ENCODE data around the gene GAB2. TPM values are rescaled to one million over a fixed set of nuclear protein-coding genes. Genes with fewer than 3 reads are reported as not detected.
"Not testable (repeated sequence)": the region's sequence is repeated elsewhere in the genome, so short reads cannot be mapped to it uniquely, and the experiment has no call there.

The GAB2 gene
- total RNA-seq, 3 donors from 2014 or later = 21.5 to 36.1 (median 26.6) TPM

DNA sequence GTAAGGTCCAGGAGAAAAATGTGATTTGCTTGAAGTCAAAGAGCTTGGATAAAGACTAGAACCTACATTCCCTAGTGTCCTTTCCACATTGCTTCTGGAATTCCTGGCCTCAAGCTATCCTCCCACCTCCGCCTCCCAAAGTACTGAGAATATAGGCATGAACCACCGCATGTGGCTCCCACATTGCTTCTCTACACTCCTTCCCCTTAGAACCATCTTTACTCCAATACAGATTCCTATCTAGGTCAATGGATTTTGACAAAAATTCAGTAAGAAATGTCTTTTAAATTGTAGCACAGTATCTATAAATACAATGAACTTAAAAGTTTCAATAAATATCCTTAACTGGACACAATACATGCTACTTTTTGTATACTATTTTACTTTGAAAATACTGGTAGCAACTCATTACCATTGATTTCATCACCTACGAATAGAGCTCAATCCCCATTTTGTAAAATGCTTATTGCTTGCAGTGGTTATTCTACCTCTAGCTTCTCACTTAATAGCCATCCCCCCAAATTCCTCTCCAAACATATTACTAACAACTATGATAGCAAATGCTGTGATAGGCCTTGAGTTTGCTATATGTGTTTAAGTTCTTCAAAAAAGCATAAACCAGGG, 53.4 kb downstream of the GAB2 start:
- no peak overlapping the region for H3K4me3 ChIP-seq
- H3K36me3 ChIP-seq (ENCODE audit: low read depth) = no peaks in the 10 kb centered on the region
- H3K4me1 ChIP-seq (ENCODE audit: low read depth) = no peaks in the 10 kb centered on the region
- DNase-seq = no peak
- TF ChIP-seq, protein P1, sequence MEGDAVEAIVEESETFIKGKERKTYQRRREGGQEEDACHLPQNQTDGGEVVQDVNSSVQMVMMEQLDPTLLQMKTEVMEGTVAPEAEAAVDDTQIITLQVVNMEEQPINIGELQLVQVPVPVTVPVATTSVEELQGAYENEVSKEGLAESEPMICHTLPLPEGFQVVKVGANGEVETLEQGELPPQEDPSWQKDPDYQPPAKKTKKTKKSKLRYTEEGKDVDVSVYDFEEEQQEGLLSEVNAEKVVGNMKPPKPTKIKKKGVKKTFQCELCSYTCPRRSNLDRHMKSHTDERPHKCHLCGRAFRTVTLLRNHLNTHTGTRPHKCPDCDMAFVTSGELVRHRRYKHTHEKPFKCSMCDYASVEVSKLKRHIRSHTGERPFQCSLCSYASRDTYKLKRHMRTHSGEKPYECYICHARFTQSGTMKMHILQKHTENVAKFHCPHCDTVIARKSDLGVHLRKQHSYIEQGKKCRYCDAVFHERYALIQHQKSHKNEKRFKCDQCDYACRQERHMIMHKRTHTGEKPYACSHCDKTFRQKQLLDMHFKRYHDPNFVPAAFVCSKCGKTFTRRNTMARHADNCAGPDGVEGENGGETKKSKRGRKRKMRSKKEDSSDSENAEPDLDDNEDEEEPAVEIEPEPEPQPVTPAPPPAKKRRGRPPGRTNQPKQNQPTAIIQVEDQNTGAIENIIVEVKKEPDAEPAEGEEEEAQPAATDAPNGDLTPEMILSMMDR (IDR thresholded peaks at IDR 0.05) = no peak
- H3K9me3 ChIP-seq = no peaks in the 10 kb centered on the region
- intact Hi-C loops (cut with DNase I, micrococcal nuclease) = no loop called here
- no peak for ATAC-seq

DNA sequence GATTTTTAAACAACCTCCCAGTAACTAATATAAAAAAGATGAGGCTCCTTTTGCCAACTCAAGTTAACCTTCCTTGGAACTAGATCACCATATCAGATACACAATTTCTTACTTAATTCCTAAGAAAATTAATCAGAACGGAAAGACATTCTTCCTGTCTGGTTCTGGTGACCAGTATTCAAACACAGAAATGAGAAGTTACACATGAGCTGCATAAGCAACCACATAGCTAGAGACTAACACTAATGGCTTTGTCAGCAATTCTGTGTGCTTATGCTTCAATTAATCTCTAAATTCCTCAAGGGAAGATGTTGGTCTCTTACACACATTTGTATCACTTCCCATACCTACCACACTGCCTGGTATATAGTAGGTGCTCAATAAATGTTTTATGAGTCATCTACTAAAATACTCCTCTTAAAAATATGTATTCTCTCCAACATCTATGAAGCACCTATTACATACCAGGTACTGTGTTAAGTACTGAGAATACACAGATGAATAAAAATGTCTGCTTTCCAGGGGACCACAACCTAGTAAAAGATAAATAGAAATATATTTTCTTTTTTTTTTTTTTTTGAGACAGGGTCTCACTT, 54.5 kb downstream of the GAB2 start:
- ATAC-seq = no peak
- Histone ChIP-seq H3K4me3 (no peak overlapping the region), H3K9me3 (no peaks in the 10 kb centered on the region), H3K4me1 (ENCODE audit: low read depth) (no peaks in the 10 kb centered on the region), H3K36me3 (ENCODE audit: low read depth) (no peaks in the 10 kb centered on the region)
- intact Hi-C loops (cut with DNase I, micrococcal nuclease) = no loop called here
- TF ChIP-seq, protein P1 (IDR thresholded peaks at IDR 0.05) = no peak
- DNase-seq = no peak

DNA sequence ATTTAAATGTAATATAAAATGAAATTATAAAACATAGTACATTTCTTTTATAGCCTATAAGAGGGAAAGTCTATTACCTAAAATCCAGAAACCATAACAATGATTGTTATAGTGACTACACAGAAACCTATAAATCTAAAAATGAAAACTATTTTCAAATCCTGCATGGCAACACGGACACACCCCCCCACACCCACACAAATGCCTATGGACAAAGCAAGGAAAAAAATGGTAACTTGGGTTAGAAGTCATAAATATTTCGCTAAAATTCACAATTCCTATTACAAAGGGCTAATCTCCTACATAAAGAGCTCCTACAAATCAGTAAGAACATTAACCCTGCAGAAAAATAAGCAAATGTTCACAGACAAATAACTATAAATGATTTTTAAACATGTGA, 56.4 kb downstream of the GAB2 start:
- intact Hi-C loops (cut with DNase I, micrococcal nuclease) = no loop called here
- Histone ChIP-seq H3K9me3 (no peaks in the 10 kb centered on the region), H3K4me3 (no peak overlapping the region), H3K36me3 (ENCODE audit: low read depth) (no peaks in the 10 kb centered on the region), H3K4me1 (ENCODE audit: low read depth) (no peaks in the 10 kb centered on the region)
- no peak for DNase-seq
- ATAC-seq = no peak
- TF ChIP-seq, protein P1 (IDR thresholded peaks at IDR 0.05) = no peak

DNA sequence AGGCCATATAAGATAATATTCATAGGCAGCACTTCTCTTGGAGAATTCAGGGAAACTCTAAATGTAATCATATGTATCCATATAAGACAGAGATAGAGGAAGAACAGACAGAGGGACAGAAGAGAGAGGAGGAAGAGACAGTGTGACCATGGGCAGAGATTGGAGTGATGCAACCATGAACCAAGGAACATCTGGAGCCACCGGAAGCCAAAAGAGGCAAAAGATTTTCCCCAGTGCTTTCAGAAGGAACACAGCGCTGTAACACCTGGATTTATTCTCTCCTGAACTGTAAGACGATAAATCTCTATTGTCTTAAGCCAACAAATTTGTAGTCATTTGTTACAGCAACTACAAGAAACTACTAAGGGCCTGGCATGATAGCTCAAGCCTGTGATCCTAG, 57.7 kb downstream of the GAB2 start:
- intact Hi-C loops (cut with DNase I, micrococcal nuclease) = no loop called here
- no peaks in the 10 kb centered on the region for H3K36me3 ChIP-seq (ENCODE audit: low read depth)

DNA sequence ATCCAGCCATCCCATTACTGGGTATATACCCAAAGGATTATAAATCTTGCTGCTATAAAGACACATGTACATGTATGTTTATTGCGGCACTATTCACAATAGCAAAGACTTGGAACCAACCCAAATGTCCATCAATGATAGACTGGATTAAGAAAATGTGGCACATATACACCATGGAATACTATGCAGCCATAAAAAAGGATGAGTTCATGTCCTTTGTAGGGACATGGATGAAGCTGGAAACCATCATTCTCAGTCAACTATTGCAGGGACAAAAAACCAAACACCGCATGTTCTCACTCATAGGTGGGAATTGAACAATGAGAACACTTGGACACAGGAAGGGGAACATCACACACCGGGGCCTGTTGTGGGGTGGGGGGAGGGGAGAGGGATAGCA, 59.7 kb downstream of the GAB2 start:
- ATAC-seq = not testable (repeated sequence)

More for the DNA sequence above, 57.7 kb downstream of the GAB2 start:
- TF ChIP-seq, protein P1 (IDR thresholded peaks at IDR 0.05) = no peak
- no peak for DNase-seq
- ATAC-seq = no peak
- no peaks in the 10 kb centered on the region for H3K9me3 ChIP-seq
- H3K4me1 ChIP-seq (ENCODE audit: low read depth) = no peaks in the 10 kb centered on the region
- H3K4me3 ChIP-seq = no peak overlapping the region

DNA sequence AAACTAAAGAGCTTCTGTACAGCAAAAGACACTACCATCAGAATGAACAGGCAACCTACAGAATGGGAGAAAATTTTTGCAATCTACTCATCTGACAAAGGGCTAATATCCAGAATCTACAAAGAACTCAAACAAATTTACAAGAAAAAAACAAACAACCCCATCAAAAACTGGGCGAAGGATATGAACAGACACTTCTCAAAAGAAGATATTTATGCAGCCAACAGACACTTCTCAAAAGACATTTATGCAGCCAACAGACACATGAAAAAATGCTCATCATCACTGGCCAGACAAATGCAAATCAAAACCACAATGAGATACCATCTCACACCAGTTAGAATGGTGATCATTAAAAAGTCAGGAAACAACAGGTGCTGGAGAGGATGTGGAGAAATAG, 60.2 kb downstream of the GAB2 start:
- ATAC-seq; intact Hi-C loops (cut with DNase I, micrococcal nuclease); H3K4me3 ChIP-seq; H3K4me1 ChIP-seq (ENCODE audit: low read depth); H3K36me3 ChIP-seq (ENCODE audit: low read depth); H3K9me3 ChIP-seq; DNase-seq: not testable (repeated sequence)

More for the DNA sequence above, 59.7 kb downstream of the GAB2 start:
- DNase-seq; H3K4me1 ChIP-seq (ENCODE audit: low read depth); H3K4me3 ChIP-seq; intact Hi-C loops (cut with DNase I, micrococcal nuclease); H3K36me3 ChIP-seq (ENCODE audit: low read depth); H3K9me3 ChIP-seq: not testable (repeated sequence)

DNA sequence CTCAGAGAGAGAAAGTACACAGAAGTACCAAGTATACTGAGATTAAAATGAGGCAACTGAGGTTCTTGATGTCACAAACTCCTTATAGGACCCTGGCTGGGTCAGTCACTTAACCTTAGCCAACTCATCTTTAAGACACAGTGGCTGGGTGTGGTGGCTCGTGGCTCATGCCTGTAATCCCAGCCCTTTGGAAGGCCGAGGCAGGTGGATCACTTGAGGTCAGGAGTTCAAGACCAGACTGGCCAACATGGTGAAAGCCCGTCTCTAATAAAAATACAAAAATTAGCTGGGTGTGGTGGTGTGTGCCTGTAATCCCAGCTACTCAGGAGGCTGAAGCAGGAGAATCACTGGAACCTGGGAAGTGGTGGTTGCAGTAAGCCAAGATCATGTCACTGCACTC, 61.9 kb downstream of the GAB2 start:
- H3K4me1 ChIP-seq (ENCODE audit: low read depth); DNase-seq; H3K4me3 ChIP-seq; H3K9me3 ChIP-seq; H3K36me3 ChIP-seq (ENCODE audit: low read depth); intact Hi-C loops (cut with DNase I, micrococcal nuclease): not testable (repeated sequence)
- peak; percentile 17 for ATAC-seq
